ENCODE measurements around the gene KRTAP5-5.

KRTAP5-5 gene

GRCh38 chr11:1630271-1630670, 696 bp downstream of the KRTAP5-5 start:
- TF ChIP-seq POLR2AphosphoS5 (IDR thresholded peaks at IDR 0.05; ENCODE audit: low read depth, low read length) = no peak
- no peak for TF ChIP-seq TAF1 (IDR thresholded peaks at IDR 0.05; ENCODE audit: borderline replicate concordance, insufficient read depth, low read length)
- no peak for TF ChIP-seq FOXP2 (optimal IDR thresholded peaks at IDR 0.05; ENCODE audit: borderline replicate concordance, extremely low read depth, extremely low read length, insufficient read depth)
- TF ChIP-seq SIN3A (IDR thresholded peaks at IDR 0.05; ENCODE audit: borderline replicate concordance, insufficient read depth, low read length) = no peak
- TF ChIP-seq, protein P1, sequence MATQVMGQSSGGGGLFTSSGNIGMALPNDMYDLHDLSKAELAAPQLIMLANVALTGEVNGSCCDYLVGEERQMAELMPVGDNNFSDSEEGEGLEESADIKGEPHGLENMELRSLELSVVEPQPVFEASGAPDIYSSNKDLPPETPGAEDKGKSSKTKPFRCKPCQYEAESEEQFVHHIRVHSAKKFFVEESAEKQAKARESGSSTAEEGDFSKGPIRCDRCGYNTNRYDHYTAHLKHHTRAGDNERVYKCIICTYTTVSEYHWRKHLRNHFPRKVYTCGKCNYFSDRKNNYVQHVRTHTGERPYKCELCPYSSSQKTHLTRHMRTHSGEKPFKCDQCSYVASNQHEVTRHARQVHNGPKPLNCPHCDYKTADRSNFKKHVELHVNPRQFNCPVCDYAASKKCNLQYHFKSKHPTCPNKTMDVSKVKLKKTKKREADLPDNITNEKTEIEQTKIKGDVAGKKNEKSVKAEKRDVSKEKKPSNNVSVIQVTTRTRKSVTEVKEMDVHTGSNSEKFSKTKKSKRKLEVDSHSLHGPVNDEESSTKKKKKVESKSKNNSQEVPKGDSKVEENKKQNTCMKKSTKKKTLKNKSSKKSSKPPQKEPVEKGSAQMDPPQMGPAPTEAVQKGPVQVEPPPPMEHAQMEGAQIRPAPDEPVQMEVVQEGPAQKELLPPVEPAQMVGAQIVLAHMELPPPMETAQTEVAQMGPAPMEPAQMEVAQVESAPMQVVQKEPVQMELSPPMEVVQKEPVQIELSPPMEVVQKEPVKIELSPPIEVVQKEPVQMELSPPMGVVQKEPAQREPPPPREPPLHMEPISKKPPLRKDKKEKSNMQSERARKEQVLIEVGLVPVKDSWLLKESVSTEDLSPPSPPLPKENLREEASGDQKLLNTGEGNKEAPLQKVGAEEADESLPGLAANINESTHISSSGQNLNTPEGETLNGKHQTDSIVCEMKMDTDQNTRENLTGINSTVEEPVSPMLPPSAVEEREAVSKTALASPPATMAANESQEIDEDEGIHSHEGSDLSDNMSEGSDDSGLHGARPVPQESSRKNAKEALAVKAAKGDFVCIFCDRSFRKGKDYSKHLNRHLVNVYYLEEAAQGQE (IDR thresholded peaks at IDR 0.05; ENCODE audit: insufficient read depth in 1 of 2, low read depth in 2 of 2, low read length in 2 of 2) = no peak

DNA sequence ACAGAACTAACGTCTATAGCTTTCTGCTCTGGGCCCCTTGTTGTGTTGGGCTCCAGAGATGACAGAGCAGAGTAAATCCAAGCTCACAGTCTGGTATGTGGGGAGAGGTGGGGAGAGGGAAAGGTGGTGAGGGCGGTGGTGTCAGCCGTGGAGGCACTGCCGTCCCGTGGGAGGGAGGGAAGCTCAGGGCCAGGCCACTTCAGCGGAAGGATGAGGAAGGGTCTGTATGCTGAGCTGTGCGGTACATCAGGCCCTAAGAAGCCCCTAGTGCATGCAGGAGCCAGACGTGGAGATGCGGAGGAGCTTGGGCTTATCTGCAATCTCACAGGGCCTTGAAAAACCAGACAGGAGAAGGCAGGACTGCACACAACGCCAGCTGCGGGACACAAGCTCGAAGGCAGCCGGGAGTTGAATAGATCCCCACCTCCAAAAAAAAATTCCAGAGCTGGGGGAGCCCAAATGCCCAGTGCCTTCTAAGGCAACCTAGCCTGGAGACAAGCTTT, 1.5 kb downstream of the KRTAP5-5 start:
- no peak for TF ChIP-seq POLR2AphosphoS5 (IDR thresholded peaks at IDR 0.05; ENCODE audit: low read depth, low read length)
- no peak for TF ChIP-seq TAF1 (IDR thresholded peaks at IDR 0.05; ENCODE audit: borderline replicate concordance, insufficient read depth, low read length)
- TF ChIP-seq, protein P1 (IDR thresholded peaks at IDR 0.05; ENCODE audit: insufficient read depth in 1 of 2, low read depth in 2 of 2, low read length in 2 of 2) = no peak
- no peak for TF ChIP-seq SIN3A (IDR thresholded peaks at IDR 0.05; ENCODE audit: borderline replicate concordance, insufficient read depth, low read length)
- no peak for TF ChIP-seq FOXP2 (optimal IDR thresholded peaks at IDR 0.05; ENCODE audit: borderline replicate concordance, extremely low read depth, extremely low read length, insufficient read depth)

GRCh38 chr11:1632053-1632714, 2.6 kb downstream of the KRTAP5-5 start:
- TF ChIP-seq FOXP2 (optimal IDR thresholded peaks at IDR 0.05; ENCODE audit: borderline replicate concordance, extremely low read depth, extremely low read length, insufficient read depth) (no peak), SIN3A (IDR thresholded peaks at IDR 0.05; ENCODE audit: borderline replicate concordance, insufficient read depth, low read length) (no peak), POLR2AphosphoS5 (IDR thresholded peaks at IDR 0.05; ENCODE audit: low read depth, low read length) (no peak), TAF1 (IDR thresholded peaks at IDR 0.05; ENCODE audit: borderline replicate concordance, insufficient read depth, low read length) (no peak)
- TF ChIP-seq, protein P1 (IDR thresholded peaks at IDR 0.05; ENCODE audit: insufficient read depth in 1 of 2, low read depth in 2 of 2, low read length in 2 of 2) = no peak

DNA sequence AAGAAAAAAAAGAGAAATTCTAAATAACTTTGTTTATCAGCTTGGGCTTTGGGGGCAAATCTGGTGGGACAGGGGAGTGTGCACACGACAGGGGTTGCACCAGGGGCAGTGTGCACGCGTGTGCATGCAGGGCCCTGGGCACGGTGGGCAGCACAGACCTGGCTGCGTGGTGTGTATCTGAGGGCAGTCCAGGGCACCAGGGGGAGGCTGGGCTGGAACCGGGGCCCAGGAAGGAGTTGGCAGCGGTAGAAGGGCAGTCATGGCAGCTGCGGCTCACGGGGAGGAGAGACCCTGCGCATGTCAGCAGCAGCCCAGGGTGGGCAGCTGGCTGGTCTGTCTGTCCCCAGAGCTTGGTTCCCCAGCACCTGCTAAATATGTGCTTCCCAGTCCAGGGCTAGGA, 4.3 kb downstream of the KRTAP5-5 start:
- TF ChIP-seq, protein P1 (IDR thresholded peaks at IDR 0.05; ENCODE audit: insufficient read depth in 1 of 2, low read depth in 2 of 2, low read length in 2 of 2) = no peak
- no peak for TF ChIP-seq TAF1 (IDR thresholded peaks at IDR 0.05; ENCODE audit: borderline replicate concordance, insufficient read depth, low read length)
- TF ChIP-seq SIN3A (IDR thresholded peaks at IDR 0.05; ENCODE audit: borderline replicate concordance, insufficient read depth, low read length) = no peak
- TF ChIP-seq POLR2AphosphoS5 (IDR thresholded peaks at IDR 0.05; ENCODE audit: low read depth, low read length) = no peak
- TF ChIP-seq FOXP2 (optimal IDR thresholded peaks at IDR 0.05; ENCODE audit: borderline replicate concordance, extremely low read depth, extremely low read length, insufficient read depth) = no peak

Measured in PFSK-1 (cell line).